Activated CD8-positive, alpha-beta T cell treated with anti-CD3 and anti-CD28 coated beads for 36 hours (primary cell): ENCODE data around the gene TAB2. TPM values are rescaled to one million over a fixed set of nuclear protein-coding genes. Genes with fewer than 3 reads are reported as not detected.
A peak's percentile ranks its signal among the peaks of the same experiment; 100 is the strongest.

ENCODE experiments used
- ATAC-seq: fragments of 200-7000 bp; cut with Tn5 transposase; one replicate; pipeline ENCODE4 v1.10.0; 2021; ENCODE audit warnings: mild to moderate bottlenecking, moderate library complexity
- CTCF ChIA-PET: fragments of 350-600 bp; sonication (Branson Sonifier 250); formaldehyde crosslinking; loops from one replicate; lab custom pipeline; 2021; ENCODE audit warnings: antibody characterized with exemption; lab: Charles Lee
- POLR2A ChIA-PET: fragments of 350-600 bp; sonication (Branson Sonifier 250); formaldehyde crosslinking; loops from one replicate; lab custom pipeline; 2021; ENCODE audit warnings: antibody characterized with exemption; lab: Charles Lee
- DNase-seq: peaks from one replicate; pipeline ENCODE4 v3.0.0-alpha.2; 2020
- H3K27ac Mint-ChIP-seq: one replicate; pipeline ENCODE4 v1.8.0; 2021; ENCODE audit warnings: mild to moderate bottlenecking, mixed read lengths
- H3K27me3 Mint-ChIP-seq: one replicate; pipeline ENCODE4 v1.8.0; 2021; ENCODE audit warnings: mixed read lengths
- H3K36me3 Mint-ChIP-seq: one replicate; pipeline ENCODE4 v1.8.0; 2021; ENCODE audit warnings: low read depth, mixed read lengths
- H3K4me1 Mint-ChIP-seq: one replicate; pipeline ENCODE4 v1.8.0; 2021; ENCODE audit warnings: low read depth, mixed read lengths
- H3K4me3 Mint-ChIP-seq: one replicate; pipeline ENCODE4 v1.8.0; 2021; ENCODE audit warnings: mild to moderate bottlenecking, moderate library complexity, mixed read lengths
- H3K9me3 Mint-ChIP-seq: one replicate; pipeline ENCODE4 v1.8.0; 2021; ENCODE audit warnings: mixed read lengths
- CTCF ChIP-seq: fragments of 200-600 bp; IDR thresholded peaks from one replicate; pipeline ENCODE4 v1.8.0; 2022; ENCODE audit warnings: antibody characterized with exemption, mild to moderate bottlenecking
- intact Hi-C: fragments of 100-400 bp; cut with micrococcal nuclease; formaldehyde crosslinking; loops from one replicate; pipeline ENCODE4 v1.10.0; 2022
- total RNA-seq, 2 experiments: library from RNA; stranded (reverse); gene quantifications; one replicate each; pipeline ENCODE4 v1.2.3, GENCODE V29; 2021

The TAB2 gene
- total RNA-seq, 2 experiments from 2014 or later = 64.8 to 69.1 TPM

- Mint-ChIP-seq H3K4me3 (peak overlapping the region; percentile 8), H3K4me1 (peaks cover 93% of the 10 kb centered on the region), H3K27me3 (no peaks in the 10 kb centered on the region), H3K27ac (peak overlapping the region; percentile 72), H3K36me3 (peaks cover 44% of the 10 kb centered on the region), H3K9me3 (no peaks in the 10 kb centered on the region)
- ATAC-seq = no peak
- intact Hi-C loops = no loop called here
- ChIA-PET POLR2A (no interaction called here), CTCF (interaction anchor here (2.9 to 3.1 kb wide), 2 partner anchors 9 to 12 kb away, joined by 7 to 13 read pairs; no protein-coding TSS in a partner anchor)
- no peak for DNase-seq
- no peak for TF ChIP-seq CTCF
These were observed 14.4 kb downstream of the TAB2 start for GRCh38 chr6:149331871-149332270.

- POLR2A ChIA-PET = interaction anchor here (0.8 to 1.1 kb wide), 3 partner anchors 10 to 41 kb away, joined by 3 to 5 read pairs (median 3); no protein-coding TSS in a partner anchor
- Mint-ChIP-seq H3K4me1 (peaks cover 96% of the 10 kb centered on the region), H3K27me3 (no peaks in the 10 kb centered on the region), H3K4me3 (no peak overlapping the region), H3K27ac (peak overlapping the region; percentile 72), H3K36me3 (peaks cover 42% of the 10 kb centered on the region), H3K9me3 (no peaks in the 10 kb centered on the region)
- ATAC-seq = no peak
- CTCF ChIA-PET = interaction anchor here (0.7 to 3.1 kb wide), 3 partner anchors 10 to 251 kb away, joined by 3 to 13 read pairs (median 7); no protein-coding TSS in a partner anchor
- intact Hi-C loops = no loop called here
- DNase-seq = no peak
- no peak for TF ChIP-seq CTCF
These were observed 15.2 kb downstream of the TAB2 start for GRCh38 chr6:149332602-149333265.

- peaks cover 96% of the 10 kb centered on the region for H3K4me1 Mint-ChIP-seq
- TF ChIP-seq CTCF = no peak
These were observed 15.7 kb downstream of the TAB2 start for GRCh38 chr6:149333266-149333620.

DNA sequence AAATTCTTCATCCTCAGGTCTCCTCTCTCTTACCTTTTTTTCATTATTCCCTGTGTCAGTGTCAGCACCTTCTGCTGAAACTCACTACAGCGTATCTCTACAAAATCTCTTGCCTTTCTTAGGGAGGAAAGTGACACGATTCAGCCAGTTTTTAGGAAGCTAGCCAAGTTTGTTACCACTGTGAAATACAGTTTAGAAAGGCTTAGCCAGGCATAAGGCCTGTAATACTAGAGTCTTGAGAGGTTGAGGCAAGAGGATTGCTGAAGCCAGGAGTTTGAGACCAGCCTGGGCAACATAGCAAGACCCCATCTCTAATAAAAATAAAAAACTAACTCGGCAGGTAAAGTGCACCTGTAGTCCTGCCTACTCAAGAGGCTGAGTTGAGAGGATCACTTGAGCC is 16.7 kb downstream of the TAB2 start:
- ChIA-PET CTCF (interaction anchor here (0.7 to 3.1 kb wide), 4 partner anchors 12 to 268 kb away, joined by 3 to 13 read pairs (median 6); no protein-coding TSS in a partner anchor), POLR2A (interaction anchor here (0.7 to 3.1 kb wide), 6 partner anchors 10 to 268 kb away, joined by 3 to 23 read pairs (median 4); partner anchors contain the start of gene TAB2)
- H3K9me3 Mint-ChIP-seq = peaks cover 4% of the 10 kb centered on the region
- ATAC-seq (no peak), DNase-seq (no peak)
- H3K4me1 Mint-ChIP-seq = peaks cover 94% of the 10 kb centered on the region
- H3K4me3 Mint-ChIP-seq = no peak overlapping the region
- no peak for TF ChIP-seq CTCF
- intact Hi-C loops = no loop called here
- no peaks in the 10 kb centered on the region for H3K27me3 Mint-ChIP-seq
- peaks cover 44% of the 10 kb centered on the region for H3K36me3 Mint-ChIP-seq
- peak overlapping the region; percentile 87 for H3K27ac Mint-ChIP-seq

More at GRCh38 chr6:149333266-149333620, 15.7 kb downstream of the TAB2 start:
- Mint-ChIP-seq H3K9me3 (no peaks in the 10 kb centered on the region), H3K36me3 (peaks cover 42% of the 10 kb centered on the region), H3K27ac (peak overlapping the region; percentile 72), H3K27me3 (no peaks in the 10 kb centered on the region), H3K4me3 (no peak overlapping the region)
- CTCF ChIA-PET = interaction anchor here (0.7 to 3.1 kb wide), 3 partner anchors 11 to 251 kb away, joined by 3 to 13 read pairs (median 7); no protein-coding TSS in a partner anchor
- ATAC-seq (no peak), DNase-seq (no peak)
- intact Hi-C loops = no loop called here
- POLR2A ChIA-PET = interaction anchor here (0.7 to 3.1 kb wide), 5 partner anchors 9 to 260 kb away, joined by 3 to 23 read pairs (median 3); no protein-coding TSS in a partner anchor
